OCI-LY3 (cell line): Measurements from ENCODE around the gene PLEKHA3.

Source experiments
- CTCF ChIP-seq: fragments of 200-600, 300-600 bp; sonication (generic); IDR thresholded peaks from 2 replicates; pipeline ENCODE4 v1.5.1; 2014; ENCODE audit warnings: antibody characterized with exemption, low read length, low read depth
- EZH2phosphoT487 ChIP-seq: fragments of 200-600 bp; shearing (Covaris generic); IDR thresholded peaks from 2 replicates; pipeline ENCODE4 v1.6.1; 2018; ENCODE audit warnings: antibody characterized with exemption, mixed run types, low read depth

- TF ChIP-seq CTCF, result no peak
- no peak for TF ChIP-seq EZH2phosphoT487
Measured at GRCh38 chr2:178506524-178506923, 26.3 kb downstream of the PLEKHA3 start.
